HepG2 (cell line): ENCODE data around the gene PALM. TPM values are rescaled to one million over a fixed set of nuclear protein-coding genes. Genes with fewer than 3 reads are reported as not detected.

ENCODE experiments used
- ATAC-seq: fragments of 200-7000 bp; cut with Tn5 transposase; 3 replicates; pipeline ENCODE4 v1.9.1; 2020; ENCODE audit warnings: mild to moderate bottlenecking, moderate library complexity
- BruUV-seq: library from RNA; stranded (reverse); fragments of 400-500 nt; replicated peaks from 2 replicates; lab custom pipeline; 2021; lab: Mats Ljungman, UMichigan
- CTCF ChIA-PET: fragments of 300-600 bp; formaldehyde crosslinking; extraction: SDS; loops from one replicate; lab custom pipeline; 2021; ENCODE audit warnings: low total read pairs, inconsistent platforms, low intra/inter-chr PET ratio; lab: Yijun Ruan, JAX
- POLR2A ChIA-PET: fragments of 350-600 bp; sonication (Branson Sonifier 250); formaldehyde crosslinking; loops from one replicate; lab custom pipeline; 2020; ENCODE audit warnings: antibody characterized with exemption, inconsistent platforms; lab: Yijun Ruan, JAX
- DNase-seq: peaks from one replicate; pipeline ENCODE4 v3.0.0-alpha.2; 2015; ENCODE audit warnings: low spot score
- FAIRE-seq: peaks from 3 replicates; lab custom pipeline; 2011; peaks lifted over from hg19 to GRCh38; lab: Jason Lieb, UNC
- H2AFZ ChIP-seq: one replicate; pipeline ENCODE4 v1.6.1; 2011; ENCODE audit warnings: low read length, inconsistent platforms
- H3K27ac ChIP-seq: fragments of 300-600 bp; 3 replicates; pipeline ENCODE4 v1.8.0; 2011; ENCODE audit warnings: mixed run types, mild to moderate bottlenecking, mixed read lengths, low read length, inconsistent platforms; ENCODE audit not compliant: insufficient read depth; ENCODE audit errors: extremely low read length
- H3K27me3 ChIP-seq, 2 experiments: fragments of 200-600 bp in 1 of 2; 2 replicates in 1 of 2; 3 replicates in 1 of 2; pipeline versions ENCODE4 v1.6.0 to v1.8.0; 2011; ENCODE audit warnings: low read length in 2 of 2, mild to moderate bottlenecking in 2 of 2, moderate library complexity in 2 of 2, inconsistent platforms in 1 of 2; ENCODE audit not compliant: insufficient read depth in 2 of 2, control insufficient read depth in 1 of 2
- H3K36me3 ChIP-seq, 2 experiments: fragments of 200-600 bp in 1 of 2; replicated peaks in 1 of 2; 2 replicates in 1 of 2; 3 replicates in 1 of 2; pipeline versions ENCODE4 v1.5.1 to v1.8.0; 2011; ENCODE audit warnings: low read length in 2 of 2, inconsistent platforms in 1 of 2; ENCODE audit not compliant: insufficient read depth in 2 of 2, control insufficient read depth in 1 of 2
- H3K4me1 ChIP-seq: 2 replicates; pipeline ENCODE4 v1.5.1; 2012; ENCODE audit warnings: low read length, inconsistent platforms; ENCODE audit not compliant: insufficient read depth
- H3K4me2 ChIP-seq: 2 replicates; pipeline ENCODE4 v1.6.0; 2011; ENCODE audit warnings: low read depth, low read length, inconsistent platforms
- H3K4me3 ChIP-seq, 3 experiments: fragments of 200-600 bp in 1 of 3; sonication (generic), shearing (Covaris generic) in 1 of 3; replicated peaks in 1 of 3; 2 replicates each; pipeline ENCODE4 v1.5.1; 2011 to 2016; ENCODE audit warnings: low read length in 3 of 3, inconsistent platforms in 2 of 3, low read depth in 2 of 3, mild to moderate bottlenecking in 2 of 3, control low read depth in 1 of 3, mixed read lengths in 1 of 3; ENCODE audit not compliant: insufficient read depth in 1 of 3
- H3K79me2 ChIP-seq: one replicate; pipeline ENCODE4 v1.6.1; 2011; ENCODE audit warnings: low read length, inconsistent platforms; ENCODE audit not compliant: insufficient read depth
- H3K9ac ChIP-seq: 2 replicates; pipeline ENCODE4 v1.6.0; 2011; ENCODE audit warnings: mild to moderate bottlenecking, low read depth, low read length, inconsistent platforms; ENCODE audit not compliant: insufficient read depth
- H3K9me3 ChIP-seq: 2 replicates; pipeline ENCODE4 v1.5.1; 2012; ENCODE audit warnings: mild to moderate bottlenecking, low read length
- H4K20me1 ChIP-seq: 2 replicates; pipeline ENCODE4 v1.6.0; 2011; ENCODE audit warnings: inconsistent platforms, mild to moderate bottlenecking, low read length, moderate library complexity; ENCODE audit not compliant: insufficient read depth
- ETV5 ChIP-seq: IDR thresholded peaks from 2 replicates; pipeline ENCODE4 v1.6.1; 2018; ENCODE audit warnings: missing biosample characterization, missing genetic modification reagents, inconsistent platforms, borderline replicate concordance
- HNRNPL ChIP-seq: fragments of 200-400 bp; formaldehyde crosslinking; IDR thresholded peaks from 2 replicates; pipeline ENCODE4 v1.6.1; 2017; ENCODE audit warnings: mild to moderate bottlenecking, low read depth, low read length
- JUND ChIP-seq: sonication (generic); formaldehyde crosslinking; IDR thresholded peaks from 2 replicates; pipeline ENCODE4 v1.8.0; 2022; ENCODE audit warnings: mild to moderate bottlenecking, missing genetic modification reagents
- KLF9 ChIP-seq: IDR thresholded peaks from 2 replicates; pipeline ENCODE4 v1.6.1; 2016; ENCODE audit warnings: low read depth
- MAX ChIP-seq: IDR thresholded peaks from 2 replicates; pipeline ENCODE4 v1.6.1; 2012; ENCODE audit warnings: inconsistent platforms
- NRL ChIP-seq: sonication (generic); formaldehyde crosslinking; IDR thresholded peaks from 2 replicates; pipeline ENCODE4 v1.5.0; 2020; ENCODE audit warnings: missing genetic modification reagents, mild to moderate bottlenecking, moderate library complexity, borderline replicate concordance
- SIN3A ChIP-seq: IDR thresholded peaks from 2 replicates; pipeline ENCODE4 v1.6.1; 2011; ENCODE audit warnings: low read depth, mild to moderate bottlenecking, control low read depth, low read length, borderline replicate concordance
- SNAI1 ChIP-seq: sonication (generic); formaldehyde crosslinking; IDR thresholded peaks from 2 replicates; pipeline ENCODE4 v1.5.0; 2020; ENCODE audit warnings: mild to moderate bottlenecking, missing genetic modification reagents, borderline replicate concordance
- SOX13 ChIP-seq, 3 experiments: fragments of 450-650 bp in 1 of 3; sonication (generic) in 1 of 3; formaldehyde crosslinking in 1 of 3; IDR thresholded peaks in 2 of 3; conservative IDR thresholded peaks in 1 of 3; 2 replicates each; pipeline versions ENCODE4 v1.5.0 to v1.6.1; 2016 to 2020; ENCODE audit warnings: antibody characterized with exemption in 1 of 3, mild to moderate bottlenecking in 1 of 3, missing compliant biosample characterization in 1 of 3, missing genetic modification reagents in 1 of 3, moderate library complexity in 1 of 3
- SRF ChIP-seq: IDR thresholded peaks from 2 replicates; pipeline ENCODE4 v1.6.1; 2011; ENCODE audit warnings: mild to moderate bottlenecking, low read depth, low read length, moderate library complexity
- TAF15 ChIP-seq: fragments of 200-400 bp; formaldehyde crosslinking; IDR thresholded peaks from one replicate; pipeline ENCODE4 v1.6.1; 2018; ENCODE audit warnings: mild to moderate bottlenecking, low read depth, low read length; ENCODE audit not compliant: poor library complexity, severe bottlenecking
- ZNF292 ChIP-seq: sonication (generic); formaldehyde crosslinking; IDR thresholded peaks from 2 replicates; pipeline ENCODE4 v1.8.1; 2022; ENCODE audit warnings: mild to moderate bottlenecking, low read depth, missing genetic modification reagents, borderline replicate concordance
- ZNF672 ChIP-seq: sonication (generic); formaldehyde crosslinking; IDR thresholded peaks from 2 replicates; pipeline ENCODE4 v1.8.1; 2022; ENCODE audit warnings: missing genetic modification reagents
- ZNF883 ChIP-seq: sonication (generic); formaldehyde crosslinking; IDR thresholded peaks from 2 replicates; pipeline ENCODE4 v1.5.1; 2020; ENCODE audit warnings: mild to moderate bottlenecking, missing genetic modification reagents; ENCODE audit errors: not compliant biosample characterization
- WGBS: methylation state at CpG from one replicate; pipeline ENCODE4 v1.1.6; 2017; ENCODE audit warnings: low lambda C conversion rate; 5-methylcytosine and 5-hydroxymethylcytosine counted together
- in situ Hi-C: cut with HindIII; loops from 2 replicates; pipeline ENCODE4 v1.10.0; 2017; ENCODE audit warnings: low pct_unique_long_range_greater_than_20kb; ENCODE audit not compliant: extremely low pct_ligation_motif_present
- intact Hi-C: fragments of 100-400 bp; cut with micrococcal nuclease; formaldehyde crosslinking; loops from one replicate; pipeline ENCODE4 v1.10.0; 2022; ENCODE audit not compliant: unreplicated experiment
- polyA plus RNA-seq, 8 experiments: library from polyadenylated mRNA; depleted of rRNA in 3 of 8; stranded (reverse) in 7 of 8; unstranded in 1 of 8; fragments of >200 nt; fragmentation: Illumina TruSeq in 4 of 8; extraction: Trizol in 4 of 8; gene quantifications; 2 replicates each; pipeline versions ENCODE4 v1.2.1 to v1.2.3, GENCODE V29; 2011 to 2016; ENCODE audit warnings: low read depth in 4 of 8, missing spikeins in 1 of 8, mixed read lengths in 1 of 8; ENCODE audit not compliant: insufficient read depth in 1 of 8
- total RNA-seq, 5 experiments: library from RNA; depleted of rRNA; stranded (reverse); fragments of >200 nt; fragmentation: Illumina TruSeq; extraction: Trizol; gene quantifications; 2 replicates each; pipeline ENCODE4 v1.2.3, GENCODE V29; 2016; ENCODE audit warnings: low read depth in 1 of 5
- TF ChIP-seq, protein P1 (sequence below): IDR thresholded peaks from 2 replicates; pipeline ENCODE4 v1.6.1; 2016; ENCODE audit warnings: mild to moderate bottlenecking
- TF ChIP-seq, protein P2 (sequence below): sonication (generic); formaldehyde crosslinking; IDR thresholded peaks from 2 replicates; pipeline ENCODE4 v1.5.1; 2020; ENCODE audit warnings: mild to moderate bottlenecking, missing genetic modification reagents, moderate library complexity

The PALM gene
- total and polyA plus RNA-seq, 2 of the 13 experiments (the other 11 are each of a cell fraction or from before 2014, with no cell fraction given) = 4.0 to 9.7 TPM

GRCh38 chr19:781800-782184 lies 73.1 kb downstream of the PALM start (continued):
- TF ChIP-seq, protein P1, sequence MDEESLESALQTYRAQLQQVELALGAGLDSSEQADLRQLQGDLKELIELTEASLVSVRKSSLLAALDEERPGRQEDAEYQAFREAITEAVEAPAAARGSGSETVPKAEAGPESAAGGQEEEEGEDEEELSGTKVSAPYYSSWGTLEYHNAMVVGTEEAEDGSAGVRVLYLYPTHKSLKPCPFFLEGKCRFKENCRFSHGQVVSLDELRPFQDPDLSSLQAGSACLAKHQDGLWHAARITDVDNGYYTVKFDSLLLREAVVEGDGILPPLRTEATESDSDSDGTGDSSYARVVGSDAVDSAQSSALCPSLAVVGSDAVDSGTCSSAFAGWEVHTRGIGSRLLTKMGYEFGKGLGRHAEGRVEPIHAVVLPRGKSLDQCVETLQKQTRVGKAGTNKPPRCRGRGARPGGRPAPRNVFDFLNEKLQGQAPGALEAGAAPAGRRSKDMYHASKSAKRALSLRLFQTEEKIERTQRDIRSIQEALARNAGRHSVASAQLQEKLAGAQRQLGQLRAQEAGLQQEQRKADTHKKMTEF = no peak
- peak; percentile 41; the same call in 1 of the 2 replicates for TF ChIP-seq ZNF292 (CRISPR knock-in tag)

- Histone ChIP-seq H3K4me1 (peaks cover 56% of the 10 kb centered on the region), H3K4me3 (peak overlapping the region; percentile 74 to 86 (median 76)), H3K27ac (peak overlapping the region; percentile 85), H2AFZ (no peak overlapping the region), H3K79me2 (peaks cover 5% of the 10 kb centered on the region), H3K9me3 (no peaks in the 10 kb centered on the region), H3K27me3 (no peaks in the 10 kb centered on the region), H3K9ac (peak overlapping the region; percentile 72), H3K4me2 (peak overlapping the region; percentile 83), H4K20me1 (no peaks in the 10 kb centered on the region), H3K36me3 (no peaks in the 10 kb centered on the region)
- peak; percentile 89 for DNase-seq
- TSS peak; percentile 76 for BruUV-seq
- in situ Hi-C loops (no loop called here), intact Hi-C loops (loop anchor here (10.0 kb wide), 1 partner anchor 212 kb away; no protein-coding TSS in a partner anchor)
- POLR2A ChIA-PET = interaction anchor here (1.0 to 2.2 kb wide), 7 partner anchors 9 to 79 kb away, joined by 3 to 11 read pairs (median 3); partner anchors contain the start of gene PTBP1
- FAIRE-seq = peak; percentile 95
- CTCF ChIA-PET = interaction anchor here (0.8 kb wide), 1 partner anchor 11 kb away, joined by 3 read pairs; no protein-coding TSS in a partner anchor
- ATAC-seq = peak; percentile 85
- under 1% methylated on average over 21 of the region's 29 CpGs for WGBS
- TF ChIP-seq SRF (no peak), SOX13 (IDR thresholded peaks at IDR 0.05) (no peak), SOX13 (CRISPR knock-in tag; conservative IDR thresholded peaks at IDR 0.05 in 1 of 2, IDR thresholded peaks at IDR 0.05 in 1 of 2) (peak in 1 of 2 experiments; percentile 88; a peak in 2 of 4 replicates), SIN3A (peak; percentile 68; the same call in 1 of the 2 replicates), HNRNPL (no peak), SNAI1 (no peak), ZNF672 (CRISPR knock-in tag) (no peak), ZNF883 (CRISPR knock-in tag) (no peak), TAF15 (no peak), KLF9 (CRISPR knock-in tag) (no peak), MAX (peak; percentile 82), ETV5 (CRISPR knock-in tag) (peak; percentile 52; the same call in 1 of the 2 replicates), NRL (no peak), JUND (CRISPR knock-in tag) (no peak)
- TF ChIP-seq, protein P2, sequence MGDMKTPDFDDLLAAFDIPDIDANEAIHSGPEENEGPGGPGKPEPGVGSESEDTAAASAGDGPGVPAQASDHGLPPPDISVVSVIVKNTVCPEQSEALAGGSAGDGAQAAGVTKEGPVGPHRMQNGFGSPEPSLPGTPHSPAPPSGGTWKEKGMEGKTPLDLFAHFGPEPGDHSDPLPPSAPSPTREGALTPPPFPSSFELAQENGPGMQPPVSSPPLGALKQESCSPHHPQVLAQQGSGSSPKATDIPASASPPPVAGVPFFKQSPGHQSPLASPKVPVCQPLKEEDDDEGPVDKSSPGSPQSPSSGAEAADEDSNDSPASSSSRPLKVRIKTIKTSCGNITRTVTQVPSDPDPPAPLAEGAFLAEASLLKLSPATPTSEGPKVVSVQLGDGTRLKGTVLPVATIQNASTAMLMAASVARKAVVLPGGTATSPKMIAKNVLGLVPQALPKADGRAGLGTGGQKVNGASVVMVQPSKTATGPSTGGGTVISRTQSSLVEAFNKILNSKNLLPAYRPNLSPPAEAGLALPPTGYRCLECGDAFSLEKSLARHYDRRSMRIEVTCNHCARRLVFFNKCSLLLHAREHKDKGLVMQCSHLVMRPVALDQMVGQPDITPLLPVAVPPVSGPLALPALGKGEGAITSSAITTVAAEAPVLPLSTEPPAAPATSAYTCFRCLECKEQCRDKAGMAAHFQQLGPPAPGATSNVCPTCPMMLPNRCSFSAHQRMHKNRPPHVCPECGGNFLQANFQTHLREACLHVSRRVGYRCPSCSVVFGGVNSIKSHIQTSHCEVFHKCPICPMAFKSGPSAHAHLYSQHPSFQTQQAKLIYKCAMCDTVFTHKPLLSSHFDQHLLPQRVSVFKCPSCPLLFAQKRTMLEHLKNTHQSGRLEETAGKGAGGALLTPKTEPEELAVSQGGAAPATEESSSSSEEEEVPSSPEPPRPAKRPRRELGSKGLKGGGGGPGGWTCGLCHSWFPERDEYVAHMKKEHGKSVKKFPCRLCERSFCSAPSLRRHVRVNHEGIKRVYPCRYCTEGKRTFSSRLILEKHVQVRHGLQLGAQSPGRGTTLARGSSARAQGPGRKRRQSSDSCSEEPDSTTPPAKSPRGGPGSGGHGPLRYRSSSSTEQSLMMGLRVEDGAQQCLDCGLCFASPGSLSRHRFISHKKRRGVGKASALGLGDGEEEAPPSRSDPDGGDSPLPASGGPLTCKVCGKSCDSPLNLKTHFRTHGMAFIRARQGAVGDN (CRISPR knock-in tag) = peak; percentile 87
These were observed 73.6 kb downstream of the PALM start for GRCh38 chr19:782185-782877.
